Measurements from ENCODE around the gene EIF4B.

- TF ChIP-seq SRF (IDR thresholded peaks at IDR 0.05; ENCODE audit: low read depth, low read length) (no peak), ZNF574 (CRISPR knock-in tag; IDR thresholded peaks at IDR 0.05) (no peak; the same call in 1 of the 2 replicates), NR2F2 (IDR thresholded peaks at IDR 0.05; ENCODE audit: borderline replicate concordance, low read depth) (no peak), HNF4A (CRISPR knock-in tag; IDR thresholded peaks at IDR 0.05) (no peak), POLR2A (IDR thresholded peaks at IDR 0.05; ENCODE audit: insufficient read depth in 1 of 2, low read depth in 2 of 2, low read length in 2 of 2) (0 out of 4 replicates have a peak, but pooled peaks of 1 of the 2 experiments have one; percentile 3), EP300 (IDR thresholded peaks at IDR 0.05; ENCODE audit: low read depth in 2 of 2, low read length in 2 of 2) (no peak), EP300 (CRISPR knock-in tag; IDR thresholded peaks at IDR 0.05; ENCODE audit: borderline replicate concordance) (no peak), ISX (CRISPR knock-in tag; conservative IDR thresholded peaks at IDR 0.05) (no peak)
- TF ChIP-seq, protein P1, sequence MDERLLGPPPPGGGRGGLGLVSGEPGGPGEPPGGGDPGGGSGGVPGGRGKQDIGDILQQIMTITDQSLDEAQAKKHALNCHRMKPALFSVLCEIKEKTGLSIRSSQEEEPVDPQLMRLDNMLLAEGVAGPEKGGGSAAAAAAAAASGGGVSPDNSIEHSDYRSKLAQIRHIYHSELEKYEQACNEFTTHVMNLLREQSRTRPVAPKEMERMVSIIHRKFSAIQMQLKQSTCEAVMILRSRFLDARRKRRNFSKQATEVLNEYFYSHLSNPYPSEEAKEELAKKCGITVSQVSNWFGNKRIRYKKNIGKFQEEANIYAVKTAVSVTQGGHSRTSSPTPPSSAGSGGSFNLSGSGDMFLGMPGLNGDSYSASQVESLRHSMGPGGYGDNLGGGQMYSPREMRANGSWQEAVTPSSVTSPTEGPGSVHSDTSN (CRISPR knock-in tag; IDR thresholded peaks at IDR 0.05), result no peak
These were observed 41.2 kb downstream of the EIF4B start for GRCh38 chr12:53047221-53048032.
